Medulla oblongata (tissue), 1 donor: ENCODE measurements around the gene UBE2E3.

ENCODE experiments used
- DNase-seq: peaks from one replicate; pipeline ENCODE4 v3.0.0-alpha.2; 2015; ENCODE audit errors: extremely low spot score

UBE2E3 gene

GRCh38 chr2:180978903-180979748, 1.3 kb upstream of the UBE2E3 start:
- DNase-seq, result peak; percentile 36

- peak; percentile 31 for DNase-seq
Observed at GRCh38 chr2:180979749-180980105, 678 bp upstream of the UBE2E3 start.

DNA sequence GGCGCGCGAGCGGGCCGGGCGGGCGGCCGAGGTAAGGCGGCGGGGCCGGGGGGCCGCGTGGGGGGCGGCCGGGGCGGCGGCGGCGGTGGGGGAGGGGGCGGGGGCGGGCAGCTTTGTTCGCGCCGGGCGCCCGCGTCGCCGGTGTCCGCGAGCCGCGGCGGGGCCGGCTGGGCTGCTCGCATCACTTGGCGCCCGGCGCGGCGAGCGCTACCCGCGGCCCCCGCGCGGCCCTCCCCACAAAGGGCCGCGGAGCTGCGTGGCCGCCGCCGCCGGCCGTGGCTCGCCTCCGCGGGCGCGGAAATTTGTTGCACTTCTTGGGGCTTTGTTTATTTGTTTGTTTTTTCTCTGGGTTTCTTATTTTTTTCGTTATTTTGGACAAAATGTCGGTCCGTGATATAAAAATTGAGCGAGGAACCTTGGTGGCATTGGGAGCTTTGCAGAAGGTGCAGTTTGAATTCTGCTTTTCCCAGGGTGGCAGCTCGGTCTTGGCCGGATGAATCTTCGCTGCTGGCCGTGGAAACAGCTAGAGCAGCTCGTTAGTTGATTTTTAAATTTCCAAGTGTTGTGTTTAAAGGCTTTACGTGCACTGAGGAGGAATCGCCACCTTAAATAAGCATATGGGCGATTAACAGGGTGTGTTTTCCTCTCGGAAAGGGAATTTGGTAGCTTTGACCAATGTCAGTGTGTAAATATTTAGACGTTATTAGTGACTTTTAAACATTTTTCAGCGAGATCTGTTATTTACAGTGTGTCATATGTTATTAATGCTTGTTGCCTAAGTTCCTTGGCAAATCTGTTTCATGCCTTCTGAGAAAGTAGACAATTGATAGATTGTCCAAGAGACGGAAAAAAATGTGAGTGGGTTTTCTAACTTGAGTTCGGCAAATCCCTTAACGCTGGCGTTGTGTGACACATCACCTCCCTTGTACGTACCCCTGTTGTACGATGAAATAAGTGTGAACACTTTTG, 822 bp downstream of the UBE2E3 start:
- DNase-seq, result peak; percentile 59

GRCh38 chr2:180983468-180984242, 3.2 kb downstream of the UBE2E3 start:
- DNase-seq, result peak; percentile 87

GRCh38 chr2:180985771-180986395, 5.5 kb downstream of the UBE2E3 start:
- no peak for DNase-seq

GRCh38 chr2:180987146-180987545, 6.7 kb downstream of the UBE2E3 start:
- DNase-seq, result no peak

DNA sequence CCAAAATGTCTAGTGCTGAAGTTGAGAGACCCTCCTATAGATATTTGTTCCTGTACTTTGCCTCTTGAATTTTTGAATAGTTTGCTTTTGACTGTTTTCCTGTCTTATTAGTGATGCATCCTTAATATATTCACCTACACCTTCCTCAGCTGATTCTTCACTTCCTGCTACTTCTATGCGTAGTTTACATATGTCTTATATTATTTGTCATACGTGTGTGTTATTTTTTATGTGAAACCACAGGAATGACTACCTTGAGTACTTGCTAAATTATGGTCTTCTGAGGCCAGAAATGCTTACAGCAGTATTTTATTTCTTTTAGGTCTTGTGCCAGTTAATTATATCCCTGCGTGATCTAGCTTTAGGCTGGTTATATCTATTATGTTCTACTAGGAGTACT, 9.9 kb downstream of the UBE2E3 start:
- DNase-seq, result no peak

GRCh38 chr2:180990794-180991193, 10.4 kb downstream of the UBE2E3 start:
- DNase-seq, result no peak

- DNase-seq, result no peak
Observed at GRCh38 chr2:180991361-180991760, 11.0 kb downstream of the UBE2E3 start.

DNA sequence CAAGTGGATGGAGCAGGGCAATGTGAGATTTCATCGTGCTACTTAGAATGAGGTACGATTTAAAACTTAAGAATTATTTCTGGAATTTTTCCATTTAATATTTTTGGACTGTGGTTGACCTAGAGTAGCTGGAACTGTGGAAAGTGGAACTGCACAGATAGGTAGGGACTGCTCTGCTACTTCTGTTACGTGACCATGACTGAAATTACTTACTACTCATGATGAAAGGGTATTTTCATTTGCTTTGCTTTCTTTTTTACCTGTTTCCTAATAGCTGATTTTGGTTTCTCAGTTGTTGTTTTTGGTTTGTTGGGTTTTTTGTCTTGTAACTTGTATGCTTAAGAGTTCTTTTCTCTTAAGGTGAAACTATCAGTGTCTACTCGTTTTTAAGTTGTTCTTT, 11.4 kb downstream of the UBE2E3 start:
- DNase-seq, result no peak

GRCh38 chr2:180992994-180993393, 12.6 kb downstream of the UBE2E3 start:
- DNase-seq, result no peak

- DNase-seq, result no peak
Observed at GRCh38 chr2:180999274-180999964, 19.0 kb downstream of the UBE2E3 start.

DNA sequence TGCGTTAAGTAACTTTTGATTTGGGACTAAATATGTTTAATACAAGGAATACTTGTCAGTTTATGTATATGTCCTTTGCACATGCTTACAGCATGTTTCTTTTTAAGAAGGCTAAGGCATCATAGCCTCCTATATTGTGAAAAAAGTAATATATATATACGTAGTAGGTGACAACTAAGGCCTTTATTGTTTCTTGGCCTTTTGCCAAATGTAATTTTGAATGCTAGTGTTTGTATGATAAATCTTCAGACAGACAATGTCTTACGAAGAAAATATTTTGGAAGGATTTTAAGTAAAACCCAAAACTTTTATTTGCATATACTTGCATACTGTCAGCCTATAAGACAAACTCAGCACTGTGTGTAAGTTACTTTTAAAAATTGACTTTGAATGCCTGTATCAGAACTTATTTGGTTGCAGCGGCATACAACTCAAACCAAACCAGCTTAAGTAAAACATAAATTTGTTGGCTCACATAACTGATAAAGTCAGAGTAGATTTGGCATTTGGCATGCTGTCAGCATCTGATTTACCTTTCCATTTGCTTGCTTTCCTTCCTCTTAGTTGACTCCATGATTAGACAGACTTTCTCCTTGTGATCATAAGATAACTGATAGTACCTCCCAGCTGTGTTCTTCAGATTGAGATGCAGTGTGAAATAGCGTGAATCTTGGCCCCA, 24.4 kb downstream of the UBE2E3 start:
- DNase-seq, result no peak

- no peak for DNase-seq
Observed at GRCh38 chr2:181005326-181005655, 24.9 kb downstream of the UBE2E3 start.

DNA sequence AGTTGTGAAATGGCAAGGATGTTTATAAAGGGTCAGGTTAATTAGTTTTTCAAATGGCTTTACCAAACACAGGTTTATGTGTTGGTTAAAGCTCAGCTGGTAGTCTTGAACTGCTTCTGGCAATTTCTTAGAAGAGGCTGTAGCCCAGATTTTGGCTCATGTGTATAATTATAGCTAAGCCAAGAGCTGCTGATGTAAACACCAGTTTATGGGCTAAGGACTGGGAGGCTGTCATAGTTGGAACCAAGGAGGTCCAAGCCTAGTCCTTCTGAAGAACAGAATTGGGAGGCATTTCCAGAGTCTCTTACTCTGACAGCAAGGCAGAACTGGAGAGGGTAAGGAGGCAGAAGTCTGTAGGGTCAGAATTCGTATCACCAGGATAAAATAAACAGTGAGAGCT, 25.4 kb downstream of the UBE2E3 start:
- DNase-seq, result no peak

GRCh38 chr2:181007086-181007837, 26.9 kb downstream of the UBE2E3 start:
- no peak for DNase-seq

- DNase-seq, result no peak
Observed at GRCh38 chr2:181008407-181008806, 28.0 kb downstream of the UBE2E3 start.

DNA sequence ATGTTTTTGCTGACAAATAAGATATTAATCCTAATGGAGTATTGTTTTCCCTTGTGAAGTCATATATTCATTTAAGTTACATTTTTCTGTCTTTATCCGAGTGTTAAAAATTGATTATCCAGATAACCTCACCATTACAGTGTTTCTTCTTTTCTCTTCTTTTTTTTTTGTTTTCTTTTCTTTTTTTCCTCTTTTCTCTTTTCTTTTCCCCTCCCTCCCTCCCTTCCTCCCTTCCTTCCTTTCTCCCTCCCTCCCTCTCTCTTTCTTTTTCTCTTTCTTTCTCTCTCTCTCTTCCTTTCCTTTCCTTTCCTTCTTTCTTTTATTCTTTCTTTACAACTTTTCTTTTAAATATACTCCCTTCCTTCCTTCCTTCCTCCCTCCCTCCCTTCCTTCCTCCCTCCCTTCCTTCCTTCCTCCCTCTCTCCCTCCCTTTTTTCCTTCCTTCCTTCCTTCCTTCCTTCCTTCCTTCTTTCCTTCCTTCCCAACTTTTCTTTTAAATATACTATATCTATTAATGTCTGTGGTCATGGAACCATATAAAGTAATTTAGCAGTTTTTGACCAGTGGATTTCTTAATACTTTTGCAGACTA, 40.9 kb downstream of the UBE2E3 start:
- DNase-seq, result no peak

DNA sequence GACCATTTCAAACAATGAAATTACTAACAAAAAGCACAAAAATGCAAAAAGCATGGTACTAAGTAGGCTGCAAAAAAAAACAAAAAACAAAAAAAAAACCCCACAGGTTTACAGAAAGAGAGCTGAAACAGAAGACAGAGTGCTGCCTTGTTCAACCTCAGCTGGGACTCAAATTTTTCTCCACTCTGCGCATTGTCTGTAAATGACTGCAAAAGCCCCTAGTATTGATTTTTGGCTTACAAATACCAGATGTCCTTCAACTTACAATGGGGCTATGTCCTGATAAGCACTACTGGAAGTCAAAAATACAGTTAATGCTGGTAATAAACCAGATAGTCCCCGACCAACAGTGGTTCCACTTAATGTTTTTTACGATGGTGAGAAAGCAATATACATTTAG, 42.2 kb downstream of the UBE2E3 start:
- DNase-seq, result no peak
